ENCODE results near the gene AGAP1.

The AGAP1 gene

DNA sequence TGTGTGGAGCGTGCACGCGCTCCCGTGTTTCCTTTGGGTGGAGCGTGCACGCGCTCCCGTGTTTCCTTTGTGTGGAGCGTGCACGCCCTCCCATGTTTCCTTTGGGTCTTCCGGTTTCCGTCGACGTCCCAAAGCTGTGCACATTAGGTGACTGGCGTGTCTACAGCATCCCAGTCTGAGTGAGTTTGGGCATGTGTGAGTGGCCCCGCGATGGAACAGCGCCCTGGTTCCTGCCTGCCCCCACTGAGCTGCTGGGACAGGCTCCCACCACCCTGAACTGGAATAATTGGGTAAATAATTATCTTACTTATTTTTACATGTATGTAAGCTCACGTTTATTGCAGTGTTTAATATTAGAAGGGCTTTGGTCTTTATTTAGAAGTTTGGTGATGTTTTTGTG, 104.2 kb downstream of the AGAP1 start:
- Histone ChIP-seq H3K4me3 (ENCODE audit: severe bottlenecking) (no peak overlapping the region), H3K27me3 (ENCODE audit: insufficient read depth, poor library complexity, severe bottlenecking) (no peaks in the 10 kb centered on the region), H3K27ac (ENCODE audit: poor library complexity, severe bottlenecking) (no peak overlapping the region), H3K4me1 (ENCODE audit: insufficient read depth, poor library complexity, severe bottlenecking) (no peaks in the 10 kb centered on the region), H3K36me3 (ENCODE audit: low read depth) (no peaks in the 10 kb centered on the region), H3K9me3 (ENCODE audit: severe bottlenecking) (no peaks in the 10 kb centered on the region)
- ATAC-seq (ENCODE audit: low read depth): no peak
- no peak for DNase-seq (ENCODE audit: low spot score)
- TF ChIP-seq, protein P1, sequence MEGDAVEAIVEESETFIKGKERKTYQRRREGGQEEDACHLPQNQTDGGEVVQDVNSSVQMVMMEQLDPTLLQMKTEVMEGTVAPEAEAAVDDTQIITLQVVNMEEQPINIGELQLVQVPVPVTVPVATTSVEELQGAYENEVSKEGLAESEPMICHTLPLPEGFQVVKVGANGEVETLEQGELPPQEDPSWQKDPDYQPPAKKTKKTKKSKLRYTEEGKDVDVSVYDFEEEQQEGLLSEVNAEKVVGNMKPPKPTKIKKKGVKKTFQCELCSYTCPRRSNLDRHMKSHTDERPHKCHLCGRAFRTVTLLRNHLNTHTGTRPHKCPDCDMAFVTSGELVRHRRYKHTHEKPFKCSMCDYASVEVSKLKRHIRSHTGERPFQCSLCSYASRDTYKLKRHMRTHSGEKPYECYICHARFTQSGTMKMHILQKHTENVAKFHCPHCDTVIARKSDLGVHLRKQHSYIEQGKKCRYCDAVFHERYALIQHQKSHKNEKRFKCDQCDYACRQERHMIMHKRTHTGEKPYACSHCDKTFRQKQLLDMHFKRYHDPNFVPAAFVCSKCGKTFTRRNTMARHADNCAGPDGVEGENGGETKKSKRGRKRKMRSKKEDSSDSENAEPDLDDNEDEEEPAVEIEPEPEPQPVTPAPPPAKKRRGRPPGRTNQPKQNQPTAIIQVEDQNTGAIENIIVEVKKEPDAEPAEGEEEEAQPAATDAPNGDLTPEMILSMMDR (IDR thresholded peaks at IDR 0.05; ENCODE audit: poor library complexity, severe bottlenecking): no peak

DNA sequence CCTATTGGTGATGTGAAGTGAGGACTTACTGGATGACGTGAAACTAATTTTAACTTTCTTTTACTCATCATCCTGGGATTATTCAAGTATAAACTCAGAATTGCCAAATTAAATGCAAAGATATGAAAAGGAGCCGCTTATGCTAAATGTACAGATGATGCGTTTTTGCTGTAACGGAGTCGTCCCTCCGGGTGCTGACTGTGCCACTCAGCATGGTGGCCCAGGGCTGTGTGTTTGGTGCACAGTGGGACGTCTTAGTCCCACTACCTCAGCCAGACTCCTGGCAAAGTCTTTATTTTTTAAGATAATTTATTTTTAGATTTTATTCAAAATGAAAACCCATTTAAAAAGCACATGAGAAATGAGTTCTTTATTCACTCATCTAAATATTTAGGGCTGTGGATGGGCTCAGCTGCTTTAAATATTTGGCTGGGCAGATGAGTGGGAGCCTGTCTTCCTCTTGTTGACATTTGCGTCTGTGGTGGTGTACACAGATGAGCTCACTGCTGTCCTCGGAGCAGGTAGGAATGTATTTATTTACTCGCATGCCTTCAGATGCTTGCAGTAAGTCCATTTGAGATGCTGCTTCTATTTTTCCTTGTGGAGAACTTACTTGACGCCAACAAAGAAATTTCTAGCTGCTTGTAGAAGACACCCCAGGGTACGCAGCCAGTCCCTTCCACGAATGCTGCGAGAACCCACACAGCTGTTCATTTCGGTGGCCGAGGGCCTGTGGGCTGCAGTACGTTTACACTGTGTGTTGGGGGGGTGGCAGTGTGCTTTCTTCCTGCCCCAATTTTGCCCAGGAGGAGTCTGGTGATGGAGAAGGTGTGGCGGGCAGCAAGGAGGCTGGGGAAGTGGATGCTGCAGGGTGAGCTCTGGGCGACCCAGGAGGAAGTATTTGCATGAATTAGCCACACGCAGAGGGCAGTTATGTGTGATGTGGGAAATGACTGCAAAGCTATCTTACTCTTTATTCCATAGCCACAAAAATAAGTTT, 105.0 kb downstream of the AGAP1 start:
- Histone ChIP-seq H3K36me3 (ENCODE audit: low read depth) (no peaks in the 10 kb centered on the region), H3K27ac (ENCODE audit: poor library complexity, severe bottlenecking) (no peak overlapping the region), H3K4me3 (ENCODE audit: severe bottlenecking) (no peak overlapping the region), H3K4me1 (ENCODE audit: insufficient read depth, poor library complexity, severe bottlenecking) (no peaks in the 10 kb centered on the region), H3K27me3 (ENCODE audit: insufficient read depth, poor library complexity, severe bottlenecking) (no peaks in the 10 kb centered on the region), H3K9me3 (ENCODE audit: severe bottlenecking) (no peaks in the 10 kb centered on the region)
- TF ChIP-seq, protein P1 (IDR thresholded peaks at IDR 0.05; ENCODE audit: poor library complexity, severe bottlenecking): no peak
- ATAC-seq (ENCODE audit: low read depth): no peak
- DNase-seq (ENCODE audit: low spot score): no peak

DNA sequence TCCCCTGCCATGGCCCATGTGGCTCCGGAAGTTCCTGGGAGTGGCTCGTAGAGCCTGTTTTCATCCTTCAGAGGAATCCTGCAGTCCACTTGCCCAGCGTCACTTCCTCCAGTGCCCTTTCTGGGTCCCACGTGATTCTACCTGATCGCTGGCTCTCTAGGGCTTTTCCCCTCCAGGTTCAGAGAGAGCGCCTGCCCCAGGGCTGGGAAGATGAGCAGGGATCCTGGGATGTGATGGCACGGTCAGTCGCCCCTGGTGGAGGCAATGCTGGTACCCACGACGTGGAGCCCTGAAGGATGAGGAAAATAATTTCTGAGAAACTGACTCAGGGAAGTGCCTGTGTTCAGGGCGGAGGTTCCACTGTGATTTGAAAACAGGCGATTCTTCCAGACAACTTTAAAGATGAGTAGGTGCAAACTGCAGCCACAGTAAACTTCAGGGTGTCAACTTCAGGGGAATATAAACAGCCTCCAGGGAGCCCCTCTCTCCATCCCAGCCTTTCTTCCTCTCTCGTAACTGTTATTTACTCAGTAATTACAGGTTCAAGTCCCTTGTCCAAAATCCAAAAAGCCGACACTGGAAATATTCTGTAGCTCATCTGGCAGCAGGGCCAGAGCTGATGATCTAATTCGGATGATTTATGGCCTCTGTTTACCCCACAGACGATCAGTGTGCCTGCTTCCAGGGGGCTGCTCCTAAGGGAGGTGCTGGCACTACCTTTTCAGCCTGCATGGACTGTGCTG, 105.9 kb downstream of the AGAP1 start:
- no peak for DNase-seq (ENCODE audit: low spot score)
- no peak overlapping the region for H3K4me3 ChIP-seq (ENCODE audit: severe bottlenecking)
- no peaks in the 10 kb centered on the region for H3K9me3 ChIP-seq (ENCODE audit: severe bottlenecking)

DNA sequence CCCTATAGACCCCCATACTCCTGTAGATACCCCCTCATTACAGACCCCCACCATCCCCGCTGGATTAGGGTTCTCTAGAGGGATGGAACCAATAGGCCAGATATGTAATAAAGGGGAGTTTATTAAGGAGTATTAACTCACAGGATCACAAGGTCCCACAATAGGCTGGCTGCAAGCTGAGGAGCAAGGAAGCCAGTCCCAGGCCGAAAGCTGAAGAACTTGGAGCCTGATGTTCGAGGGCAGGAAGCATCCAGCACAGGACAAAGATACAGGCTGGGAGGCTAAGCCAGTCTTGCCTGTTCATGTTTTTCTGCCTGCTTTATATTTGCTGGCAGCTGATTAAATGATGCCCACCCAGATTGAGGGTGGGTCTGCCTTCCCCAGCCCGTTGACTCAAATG, 106.6 kb downstream of the AGAP1 start:
- H3K27me3 ChIP-seq (ENCODE audit: insufficient read depth, poor library complexity, severe bottlenecking): no peaks in the 10 kb centered on the region
- H3K9me3 ChIP-seq (ENCODE audit: severe bottlenecking): no peaks in the 10 kb centered on the region
- ATAC-seq (ENCODE audit: low read depth) (no peak), DNase-seq (ENCODE audit: low spot score) (no peak)
- H3K4me3 ChIP-seq (ENCODE audit: severe bottlenecking): no peak overlapping the region
- TF ChIP-seq, protein P1 (IDR thresholded peaks at IDR 0.05; ENCODE audit: poor library complexity, severe bottlenecking): no peak
- peaks cover 5% of the 10 kb centered on the region for H3K4me1 ChIP-seq (ENCODE audit: insufficient read depth, poor library complexity, severe bottlenecking)
- no peaks in the 10 kb centered on the region for H3K36me3 ChIP-seq (ENCODE audit: low read depth)
- no peak overlapping the region for H3K27ac ChIP-seq (ENCODE audit: poor library complexity, severe bottlenecking)

More for the DNA sequence above, 105.9 kb downstream of the AGAP1 start:
- Histone ChIP-seq H3K4me1 (ENCODE audit: insufficient read depth, poor library complexity, severe bottlenecking) (no peaks in the 10 kb centered on the region), H3K36me3 (ENCODE audit: low read depth) (no peaks in the 10 kb centered on the region), H3K27ac (ENCODE audit: poor library complexity, severe bottlenecking) (no peak overlapping the region), H3K27me3 (ENCODE audit: insufficient read depth, poor library complexity, severe bottlenecking) (no peaks in the 10 kb centered on the region)
- TF ChIP-seq, protein P1 (IDR thresholded peaks at IDR 0.05; ENCODE audit: poor library complexity, severe bottlenecking): no peak
- ATAC-seq (ENCODE audit: low read depth): no peak

All from RWPE2 (cell line).